Natural killer cell treated with Interleukin-12 subunit alpha and Interleukin-12 subunit beta and Interleukin-15 and Interleukin-18, amount 100 ng/mL, for 72 hours (primary cell): ENCODE measurements around the gene C6orf62. TPM values are rescaled to one million over a fixed set of nuclear protein-coding genes. Genes with fewer than 3 reads are reported as not detected.
"Not testable (repeated sequence)": the region's sequence is repeated elsewhere in the genome, so short reads cannot be mapped to it uniquely, and the experiment has no call there.

Source experiments
- ATAC-seq, 2 donors: fragments of 150-1000 bp; cut with Tn5 transposase in 1 of 2; sonication (Bioruptor Pico), chemical (Tn5 transposase) in 1 of 2; 2 replicates each; pipeline ENCODE4 v1.10.0; 2021
- DNase-seq: peaks from one replicate; pipeline ENCODE4 v3.0.0; 2022; ENCODE audit warnings: low spot score
- H3K27ac Mint-ChIP-seq, 2 donors: 1 replicate in 1 of 2; 2 replicates in 1 of 2; pipeline ENCODE4 v1.8.0; 2022; ENCODE audit warnings: mixed read lengths in 2 of 2, mild to moderate bottlenecking in 1 of 2, moderate library complexity in 1 of 2
- H3K27me3 Mint-ChIP-seq, 2 donors: 1 replicate in 1 of 2; 2 replicates in 1 of 2; pipeline ENCODE4 v1.8.0; 2022; ENCODE audit warnings: mixed read lengths in 2 of 2
- H3K36me3 Mint-ChIP-seq: one replicate; pipeline ENCODE4 v1.8.0; 2022; ENCODE audit warnings: mixed read lengths
- H3K4me1 Mint-ChIP-seq, 2 donors: 1 replicate in 1 of 2; 2 replicates in 1 of 2; pipeline ENCODE4 v1.8.0; 2022; ENCODE audit warnings: low read depth in 2 of 2, mixed read lengths in 2 of 2, mild to moderate bottlenecking in 1 of 2
- H3K4me3 Mint-ChIP-seq: one replicate; pipeline ENCODE4 v1.8.0; 2022; ENCODE audit warnings: mixed read lengths
- H3K9me3 Mint-ChIP-seq: 2 replicates; pipeline ENCODE4 v1.8.0; 2022; ENCODE audit warnings: mixed read lengths
- total RNA-seq, 2 donors: library from RNA; stranded (reverse); gene quantifications; one replicate each; pipeline ENCODE4 v1.2.3, GENCODE V29; 2022

The C6orf62 gene
- total RNA-seq, 2 donors from 2014 or later = 119 to 127 TPM

GRCh38 chr6:24699521-24700359 is 19.2 kb downstream of the C6orf62 start:
- ATAC-seq = peak in 1 of 2 donors; percentile 70
- H3K27ac Mint-ChIP-seq = peak overlapping the region; percentile 52 to 65
- H3K4me1 Mint-ChIP-seq = peaks cover 16 to 32% of the 10 kb centered on the region in 2 donors

GRCh38 chr6:24696097-24696496 is 22.9 kb downstream of the C6orf62 start:
- peaks cover 4% of the 10 kb centered on the region for H3K36me3 Mint-ChIP-seq
- DNase-seq = no peak
- H3K27ac Mint-ChIP-seq = no peak overlapping the region
- peaks cover 3 to 18% of the 10 kb centered on the region in 2 donors for H3K4me1 Mint-ChIP-seq
- no peaks in the 10 kb centered on the region for H3K9me3 Mint-ChIP-seq
- ATAC-seq = no peak
- H3K4me3 Mint-ChIP-seq = no peak overlapping the region
- H3K27me3 Mint-ChIP-seq = no peaks in the 10 kb centered on the region

More at GRCh38 chr6:24699521-24700359, 19.2 kb downstream of the C6orf62 start:
- H3K9me3 Mint-ChIP-seq = no peaks in the 10 kb centered on the region
- H3K36me3 Mint-ChIP-seq = peaks cover 23% of the 10 kb centered on the region
- peak overlapping the region; percentile 48 for H3K4me3 Mint-ChIP-seq
- no peak for DNase-seq
- no peaks in the 10 kb centered on the region for H3K27me3 Mint-ChIP-seq

DNA sequence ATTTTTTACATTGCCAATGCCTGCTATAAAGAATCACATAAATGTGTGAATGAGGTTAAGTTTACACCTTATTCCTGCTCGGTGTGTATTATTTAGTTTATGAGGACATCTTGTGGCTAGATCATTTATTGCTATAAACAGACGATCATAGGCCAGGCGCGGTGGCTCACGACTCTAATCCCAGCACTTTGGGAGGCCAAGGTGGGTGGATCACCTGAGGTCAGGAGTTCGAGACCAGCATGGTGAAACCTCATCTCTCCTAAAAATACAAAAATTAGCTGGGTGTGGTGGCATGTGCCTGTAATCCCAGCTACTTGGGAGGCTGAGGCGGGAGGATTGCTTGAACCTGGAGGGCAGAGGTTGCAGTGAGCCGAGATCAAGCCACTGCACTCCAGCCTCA is 23.3 kb downstream of the C6orf62 start:
- H3K36me3 Mint-ChIP-seq, H3K9me3 Mint-ChIP-seq, H3K4me3 Mint-ChIP-seq, DNase-seq, H3K27me3 Mint-ChIP-seq: not testable (repeated sequence)
- peak; percentile 68 to 71 for ATAC-seq
- Mint-ChIP-seq H3K4me1 (peaks cover 3 to 14% of the 10 kb centered on the region in 2 donors), H3K27ac (peak overlapping the region in 1 of 2 donors; percentile 24)

GRCh38 chr6:24694198-24694597 is 24.8 kb downstream of the C6orf62 start:
- no peak for ATAC-seq

GRCh38 chr6:24692848-24693592 is 25.9 kb downstream of the C6orf62 start:
- no peaks in the 10 kb centered on the region for H3K36me3 Mint-ChIP-seq
- H3K27ac Mint-ChIP-seq = no peak overlapping the region
- no peaks in the 10 kb centered on the region for H3K9me3 Mint-ChIP-seq
- H3K4me3 Mint-ChIP-seq = no peak overlapping the region
- peaks cover 3 to 10% of the 10 kb centered on the region in 2 donors for H3K4me1 Mint-ChIP-seq
- no peaks in the 10 kb centered on the region for H3K27me3 Mint-ChIP-seq
- no peak for ATAC-seq
- DNase-seq = no peak

More at GRCh38 chr6:24694198-24694597, 24.8 kb downstream of the C6orf62 start:
- Mint-ChIP-seq H3K4me3 (no peak overlapping the region), H3K27me3 (no peaks in the 10 kb centered on the region), H3K9me3 (no peaks in the 10 kb centered on the region), H3K4me1 (peaks cover 3 to 10% of the 10 kb centered on the region in 2 donors), H3K27ac (no peak overlapping the region), H3K36me3 (no peaks in the 10 kb centered on the region)
- no peak for DNase-seq

- peaks cover 3 to 10% of the 10 kb centered on the region in 2 donors for H3K4me1 Mint-ChIP-seq
- ATAC-seq = no peak
- H3K27me3 Mint-ChIP-seq = no peaks in the 10 kb centered on the region
- H3K4me3 Mint-ChIP-seq = no peak overlapping the region
- DNase-seq = no peak
- H3K9me3 Mint-ChIP-seq = no peaks in the 10 kb centered on the region
- no peak overlapping the region for H3K27ac Mint-ChIP-seq
- H3K36me3 Mint-ChIP-seq = peaks cover 2% of the 10 kb centered on the region
These were observed 26.5 kb downstream of the C6orf62 start for GRCh38 chr6:24692415-24692814.

- H3K36me3 Mint-ChIP-seq = peaks cover 6% of the 10 kb centered on the region
- no peak overlapping the region for H3K27ac Mint-ChIP-seq
- H3K27me3 Mint-ChIP-seq = no peaks in the 10 kb centered on the region
- no peak overlapping the region for H3K4me3 Mint-ChIP-seq
- no peak for DNase-seq
- H3K4me1 Mint-ChIP-seq = peaks cover 3 to 10% of the 10 kb centered on the region in 2 donors
- H3K9me3 Mint-ChIP-seq = no peaks in the 10 kb centered on the region
- ATAC-seq = no peak
These were observed 27.0 kb downstream of the C6orf62 start for GRCh38 chr6:24692003-24692402.

DNA sequence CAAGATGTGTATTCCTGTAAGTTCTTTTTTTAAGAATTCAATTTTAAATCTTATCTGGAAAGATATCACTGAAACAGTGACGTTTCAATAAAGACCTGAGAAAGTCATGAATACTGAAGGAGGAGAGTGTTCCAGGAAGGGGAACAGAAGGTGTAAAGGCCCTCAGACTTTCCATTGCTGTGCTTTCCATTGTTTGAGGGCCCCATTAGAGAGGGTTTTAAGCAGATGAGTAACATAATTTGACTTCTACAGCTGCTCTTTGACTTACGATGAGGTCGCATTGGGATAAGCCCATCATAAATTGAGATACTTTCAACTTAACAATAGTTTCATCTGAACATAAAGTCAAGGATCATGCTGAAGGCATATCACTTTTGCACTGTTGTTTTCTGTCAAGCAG is 27.4 kb downstream of the C6orf62 start:
- Mint-ChIP-seq H3K27ac (no peak overlapping the region), H3K4me1 (peaks cover 3 to 10% of the 10 kb centered on the region in 2 donors), H3K27me3 (no peaks in the 10 kb centered on the region), H3K9me3 (no peaks in the 10 kb centered on the region), H3K4me3 (no peak overlapping the region), H3K36me3 (peaks cover 6% of the 10 kb centered on the region)
- no peak for DNase-seq
- no peak for ATAC-seq

- peaks cover 2 to 9% of the 10 kb centered on the region in 2 donors for H3K4me1 Mint-ChIP-seq
- no peak overlapping the region for H3K27ac Mint-ChIP-seq
- no peak for ATAC-seq
- H3K4me3 Mint-ChIP-seq = no peak overlapping the region
- no peak for DNase-seq
- peaks cover 6% of the 10 kb centered on the region for H3K36me3 Mint-ChIP-seq
- no peaks in the 10 kb centered on the region for H3K9me3 Mint-ChIP-seq
- H3K27me3 Mint-ChIP-seq = no peaks in the 10 kb centered on the region
These were observed 28.4 kb downstream of the C6orf62 start for GRCh38 chr6:24690593-24690992.

DNA sequence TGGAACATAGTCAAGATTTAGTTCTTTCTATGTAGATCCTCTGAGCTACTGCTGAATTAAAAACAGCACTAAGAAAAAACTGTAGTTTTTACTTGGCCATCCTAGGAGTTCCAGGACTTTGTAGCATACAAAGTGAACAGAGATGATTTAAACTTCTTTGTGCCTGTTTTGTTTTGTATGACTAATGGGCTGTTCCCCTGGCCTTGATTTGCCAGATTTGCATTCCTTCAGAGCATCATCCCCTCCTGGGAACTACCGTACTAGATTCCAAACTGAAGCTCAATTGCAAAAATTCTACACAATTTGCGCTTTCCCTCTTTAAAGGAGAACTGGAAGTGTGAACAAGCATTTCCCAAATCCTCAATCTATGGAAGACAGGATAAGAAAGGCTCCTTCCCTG is 29.0 kb downstream of the C6orf62 start:
- H3K9me3 Mint-ChIP-seq = no peaks in the 10 kb centered on the region
- H3K4me3 Mint-ChIP-seq = no peak overlapping the region
- H3K27me3 Mint-ChIP-seq = no peaks in the 10 kb centered on the region
- peaks cover 0 to 5% of the 10 kb centered on the region in 2 donors for H3K4me1 Mint-ChIP-seq
- ATAC-seq (no peak), DNase-seq (no peak)
- H3K27ac Mint-ChIP-seq = no peak overlapping the region
- peaks cover 6% of the 10 kb centered on the region for H3K36me3 Mint-ChIP-seq

DNA sequence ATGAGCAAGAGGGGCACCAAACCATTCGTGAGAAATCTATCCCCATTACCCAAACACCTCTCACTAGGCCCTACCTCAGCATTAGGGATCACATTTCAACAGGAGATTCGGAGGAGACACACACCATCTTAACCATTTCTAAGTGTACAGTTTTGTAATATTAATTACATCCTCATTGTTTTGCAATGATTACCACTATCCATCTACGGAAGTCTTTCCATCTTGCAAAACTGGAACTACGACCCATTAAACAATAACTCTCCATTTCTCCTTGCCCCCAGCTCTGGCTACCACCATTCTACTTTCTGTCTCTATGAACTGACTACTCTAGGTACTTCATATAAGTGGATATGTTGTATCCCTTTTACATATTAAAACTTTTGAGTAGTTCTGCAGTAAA is 32.0 kb downstream of the C6orf62 start:
- DNase-seq (no peak), ATAC-seq (no peak)
- Mint-ChIP-seq H3K4me3 (no peak overlapping the region), H3K36me3 (peaks cover 6% of the 10 kb centered on the region), H3K27ac (no peak overlapping the region), H3K9me3 (no peaks in the 10 kb centered on the region), H3K27me3 (no peaks in the 10 kb centered on the region), H3K4me1 (no peaks in the 10 kb centered on the region)

- Mint-ChIP-seq H3K9me3 (no peaks in the 10 kb centered on the region), H3K36me3 (peaks cover 6% of the 10 kb centered on the region), H3K4me3 (no peak overlapping the region), H3K4me1 (no peaks in the 10 kb centered on the region), H3K27ac (no peak overlapping the region), H3K27me3 (no peaks in the 10 kb centered on the region)
- no peak for DNase-seq
- no peak for ATAC-seq
These were observed 32.5 kb downstream of the C6orf62 start for GRCh38 chr6:24686408-24686807.

DNA sequence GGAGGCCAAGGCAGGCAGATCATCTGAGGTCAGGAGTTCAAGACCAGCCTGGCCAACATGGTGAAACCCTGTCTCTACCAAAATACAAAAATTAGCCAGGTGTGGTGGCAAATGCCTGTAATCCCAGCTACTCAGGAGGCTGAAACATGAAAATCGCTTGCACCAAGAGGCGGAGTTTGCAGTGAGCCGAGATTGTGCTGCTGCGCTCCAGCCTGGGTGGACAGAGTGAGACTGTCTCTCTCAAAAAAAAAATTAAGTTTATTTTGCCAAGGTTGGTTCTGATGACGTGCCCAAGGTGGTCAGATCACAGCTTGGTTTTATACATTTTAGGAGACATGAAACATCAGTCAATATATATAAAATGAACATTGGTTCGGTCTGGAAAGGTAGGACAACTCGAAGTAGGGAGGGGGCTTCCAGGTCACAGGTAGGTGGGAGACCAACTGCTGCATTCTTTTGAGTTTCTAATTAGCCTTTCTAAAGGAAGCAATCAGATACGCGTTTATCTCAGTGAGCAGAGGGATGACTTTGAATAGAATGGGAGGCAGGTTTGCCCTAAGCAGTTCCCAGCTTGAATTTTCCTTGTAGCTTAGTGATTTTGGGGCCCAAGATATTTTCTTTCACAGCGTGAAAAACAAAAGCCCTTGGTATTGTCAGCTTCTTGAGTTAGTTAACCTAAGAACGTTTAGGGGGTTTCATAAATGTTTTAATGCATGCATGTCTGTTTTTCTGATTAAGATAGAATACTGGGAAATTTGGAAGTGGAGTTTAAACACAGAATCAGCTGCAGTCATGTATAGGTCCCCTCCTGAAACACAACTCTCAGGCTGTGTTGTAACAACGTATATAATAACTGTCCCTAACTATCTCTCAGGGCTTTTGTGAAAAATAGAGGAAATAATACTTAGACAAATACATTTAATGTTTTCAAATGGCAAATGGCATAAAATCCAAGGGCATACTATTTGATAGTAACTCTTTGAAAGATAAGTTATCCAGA is 35.4 kb downstream of the C6orf62 start:
- Mint-ChIP-seq H3K36me3 (peaks cover 6% of the 10 kb centered on the region), H3K4me3 (no peak overlapping the region), H3K9me3 (no peaks in the 10 kb centered on the region), H3K27ac (no peak overlapping the region), H3K4me1 (peaks cover 0 to 2% of the 10 kb centered on the region in 2 donors), H3K27me3 (no peaks in the 10 kb centered on the region)
- DNase-seq (no peak), ATAC-seq (no peak)
